ENCODE data around the gene CFAP100. TPM values are rescaled to one million over a fixed set of nuclear protein-coding genes. Genes with fewer than 3 reads are reported as not detected.

CFAP100 gene
- total and polyA plus RNA-seq, 10 of the 15 experiments (the other 5 are each of a cell fraction or from before 2014, with no cell fraction given), result 0.04 to 0.27 TPM; not detected in 8

DNA sequence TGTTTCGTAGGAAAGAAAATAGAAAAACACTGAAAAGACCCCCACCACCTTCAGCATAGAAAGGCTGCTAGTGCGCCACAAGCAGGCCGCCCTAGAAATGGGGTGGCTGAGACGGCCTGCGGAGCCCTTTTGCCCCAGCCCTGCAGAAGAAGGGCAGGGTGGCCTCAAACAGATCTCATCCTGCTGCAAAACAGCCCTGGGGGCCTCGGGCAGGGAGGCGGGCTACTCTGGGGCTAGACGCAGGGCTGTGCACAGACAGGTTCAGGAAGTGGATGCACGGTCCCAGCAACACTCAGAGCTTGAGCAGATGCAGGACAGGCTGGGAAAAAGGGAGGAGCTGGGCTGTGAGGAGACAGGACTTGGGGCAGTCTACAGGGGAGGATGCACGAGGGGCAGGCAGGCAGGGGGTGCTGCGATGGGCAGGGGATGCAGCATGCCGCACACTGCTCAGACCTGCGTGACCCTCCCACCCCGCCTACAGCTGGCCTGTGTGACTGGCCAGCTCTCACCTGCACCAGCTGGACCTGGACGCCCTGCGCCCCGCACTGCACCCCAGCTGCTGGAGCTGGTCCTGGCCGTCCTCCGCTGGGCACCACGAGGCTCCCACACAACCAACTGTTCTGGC is 46.7 kb downstream of the CFAP100 start:
- no TSS peak for BruUV-seq (replicated peaks)
- no peak overlapping the region for H3K4me2 ChIP-seq (ENCODE audit: control insufficient read depth, insufficient read depth)
- peaks cover 0 to 3% of the 10 kb centered on the region in 2 experiments; a peak in 3 of 4 replicates for H3K36me3 ChIP-seq (ENCODE audit: control insufficient read depth in 2 of 2, insufficient read depth in 2 of 2, low read length in 1 of 2)
- H4K20me1 ChIP-seq (ENCODE audit: control insufficient read depth, insufficient read depth), result no peaks in the 10 kb centered on the region
- H3K27me3 ChIP-seq (replicated peaks in 1 of 2; ENCODE audit: control insufficient read depth in 2 of 2, insufficient read depth in 2 of 2, low read length in 1 of 2), result no peaks in the 10 kb centered on the region
- FAIRE-seq (no peak), DNase-seq (ENCODE audit: low read depth, low spot score) (no peak), ATAC-seq (no peak)
- in situ Hi-C loops (cut with MboI), result no loop called here
- SMC1A ChIA-PET (ENCODE audit: uncharacterized antibody, unreplicated experiment), result interaction anchor here (0.7 kb wide), 1 partner anchor 14 kb away, joined by 3 read pairs; no protein-coding TSS in a partner anchor
- H3K79me2 ChIP-seq (ENCODE audit: control insufficient read depth, insufficient read depth, low read length), result no peaks in the 10 kb centered on the region
- no peak overlapping the region for H3K4me3 ChIP-seq
- TF ChIP-seq SMC3 (IDR thresholded peaks at IDR 0.05; ENCODE audit: borderline replicate concordance, low read length) (no peak), KAT2A (conservative IDR thresholded peaks at IDR 0.05; ENCODE audit: control insufficient read depth, low read depth, low read length) (no peak), TAF1 (IDR thresholded peaks at IDR 0.05; ENCODE audit: borderline replicate concordance, low read depth, low read length) (no peak), PML (IDR thresholded peaks at IDR 0.05; ENCODE audit: low read length) (no peak), FOXM1 (IDR thresholded peaks at IDR 0.05; ENCODE audit: low read depth, low read length) (no peak), SPI1 (IDR thresholded peaks at IDR 0.05; ENCODE audit: borderline replicate concordance, insufficient read depth, low read depth, low read length) (no peak), TBL1XR1 (IDR thresholded peaks at IDR 0.05; ENCODE audit: low read depth, low read length) (no peak), NR2F1 (conservative IDR thresholded peaks at IDR 0.05) (no peak), RCOR1 (conservative IDR thresholded peaks at IDR 0.05; ENCODE audit: low read depth, low read length) (no peak), JUND (IDR thresholded peaks at IDR 0.05; ENCODE audit: low read depth, low read length) (no peak), SREBF1 (IDR thresholded peaks at IDR 0.05; ENCODE audit: low read length) (no peak), GATAD2B (conservative IDR thresholded peaks at IDR 0.05; ENCODE audit: low read depth) (no peak), ATF7 (IDR thresholded peaks at IDR 0.05; ENCODE audit: low read depth) (no peak), NR2C1 (IDR thresholded peaks at IDR 0.05) (no peak)
- WGBS (ENCODE audit: insufficient coverage, insufficient replicate concordance, low lambda C conversion rate, missing lambda C conversion rate), result 85% methylated on average over 16 of the region's 20 CpGs
- H3K9me3 ChIP-seq (replicated peaks; ENCODE audit: control insufficient read depth, insufficient read depth, low read length), result no peaks in the 10 kb centered on the region
- intact Hi-C loops (cut with micrococcal nuclease; ENCODE audit: unreplicated experiment), result no loop called here
- no peak overlapping the region for H2AFZ ChIP-seq (ENCODE audit: control insufficient read depth, low read depth, low read length)
- no peak overlapping the region for H3K9ac ChIP-seq (ENCODE audit: control insufficient read depth, insufficient read depth, low read length)
- POLR2A ChIA-PET, result no interaction called here
- CTCF ChIA-PET, result no interaction called here
- H3K4me1 ChIP-seq (ENCODE audit: control insufficient read depth, insufficient read depth, low read length), result no peaks in the 10 kb centered on the region
- no peak overlapping the region for H3K27ac ChIP-seq (ENCODE audit: control insufficient read depth, insufficient read depth)
- RAD21 ChIA-PET (ENCODE audit: unreplicated experiment), result no interaction called here

Measured in GM12878 (cell line).